C4-2B (cell line): ENCODE results near the gene LRIG2.

Experiments
- CTCF ChIP-seq: fragments of 450-650 bp; conservative IDR thresholded peaks from 2 replicates; pipeline ENCODE4 v1.5.1; 2017; ENCODE audit warnings: mild to moderate bottlenecking
- ZFX ChIP-seq: fragments of 450-650 bp; IDR thresholded peaks from 2 replicates; pipeline ENCODE4 v1.6.1; 2017

- no peak for TF ChIP-seq CTCF
- TF ChIP-seq ZFX: no peak
Observed at GRCh38 chr1:113166473-113166872, 93.5 kb downstream of the LRIG2 start.
